ENCODE data around the gene GRIN1.

GRIN1 gene

GRCh38 chr9:137214620-137215019 is 75.7 kb downstream of the GRIN1 start:
- Histone ChIP-seq H3K27ac (ENCODE audit: extremely low read depth, low read depth, low read length) (no peak overlapping the region), H3K4me1 (ENCODE audit: control insufficient read depth, insufficient read depth, low read length) (no peaks in the 10 kb centered on the region), H3K9me3 (ENCODE audit: control insufficient read depth, insufficient read depth, low read depth, low read length) (no peaks in the 10 kb centered on the region), H3K36me3 (ENCODE audit: control insufficient read depth in 2 of 2, insufficient read depth in 1 of 2, low read length in 2 of 2) (peaks cover 3 to 84% of the 10 kb centered on the region in 2 experiments; a peak in 2 of 3 replicates), H3K4me3 (ENCODE audit: low read depth, low read length) (no peak overlapping the region)
- CTCF ChIA-PET = interaction anchor here (0.5 to 1.1 kb wide), 2 partner anchors 22 to 96 kb away, joined by 3 to 8 read pairs; no protein-coding TSS in a partner anchor
- POLR2A ChIA-PET = interaction anchor here (0.5 to 17.2 kb wide), 7 partner anchors 6 to 513 kb away, joined by 3 to 304 read pairs (median 4); partner anchors contain the start of genes CYSRT1, NDOR1, RNF208 and RNF224
- TF ChIP-seq SCRT1 (tag by site-specific recombination; IDR thresholded peaks at IDR 0.05; ENCODE audit: borderline replicate concordance) = no peak
- 0 out of 2 replicates have a peak, but pooled peaks have one; percentile 19 for TF ChIP-seq ZNF600 (tag by site-specific recombination; IDR thresholded peaks at IDR 0.05)
- no peak for TF ChIP-seq GLI2 (tag by site-specific recombination; IDR thresholded peaks at IDR 0.05; ENCODE audit: borderline replicate concordance, low read depth)
- no peak for TF ChIP-seq ZNF121 (tag by site-specific recombination; IDR thresholded peaks at IDR 0.05)
- no peak for TF ChIP-seq HOXA7 (CRISPR knock-in tag; IDR thresholded peaks at IDR 0.05; ENCODE audit: borderline replicate concordance)
- no peak for TF ChIP-seq ZBTB21 (tag by site-specific recombination; IDR thresholded peaks at IDR 0.05)
- no peak for TF ChIP-seq SP7 (tag by site-specific recombination; IDR thresholded peaks at IDR 0.05)
- peak; percentile 83 for TF ChIP-seq EGR2 (tag by site-specific recombination; IDR thresholded peaks at IDR 0.05; ENCODE audit: low read depth)
- no peak for TF ChIP-seq OVOL3 (tag by site-specific recombination; IDR thresholded peaks at IDR 0.05)
- no peak for TF ChIP-seq ZNF548 (tag by site-specific recombination; IDR thresholded peaks at IDR 0.05)
- TF ChIP-seq ZFHX2 (tag by site-specific recombination; conservative IDR thresholded peaks at IDR 0.05) = peak; percentile 72

GRCh38 chr9:137215196-137215986 is 76.4 kb downstream of the GRIN1 start:
- Histone ChIP-seq H3K4me1 (ENCODE audit: control insufficient read depth, insufficient read depth, low read length) (no peaks in the 10 kb centered on the region), H3K27ac (ENCODE audit: extremely low read depth, low read depth, low read length) (no peak overlapping the region), H3K36me3 (ENCODE audit: control insufficient read depth in 2 of 2, insufficient read depth in 1 of 2, low read length in 2 of 2) (peaks cover 0 to 84% of the 10 kb centered on the region in 2 experiments; a peak in 2 of 3 replicates), H3K9me3 (ENCODE audit: control insufficient read depth, insufficient read depth, low read depth, low read length) (no peaks in the 10 kb centered on the region), H3K4me3 (ENCODE audit: low read depth, low read length) (no peak overlapping the region)
- POLR2A ChIA-PET = interaction anchor here (0.6 to 17.2 kb wide), 4 partner anchors 7 to 64 kb away, joined by 4 to 304 read pairs (median 157); partner anchors contain the start of genes CYSRT1, NDOR1, RNF208 and RNF224
- TF ChIP-seq SP3 (tag by site-specific recombination; IDR thresholded peaks at IDR 0.05) = no peak
- TF ChIP-seq SCRT2 (tag by site-specific recombination; IDR thresholded peaks at IDR 0.05) = peak; percentile 2; the same call in 1 of the 2 replicates
- CTCF ChIA-PET = interaction anchor here (1.4 kb wide), 1 partner anchor 9 kb away, joined by 3 read pairs; no protein-coding TSS in a partner anchor

- CTCF ChIA-PET = interaction anchor here (1.0 to 1.4 kb wide), 3 partner anchors 8 to 35 kb away, joined by 3 read pairs; no protein-coding TSS in a partner anchor
- H3K27ac ChIP-seq (ENCODE audit: extremely low read depth, low read depth, low read length) = no peak overlapping the region
- H3K9me3 ChIP-seq (ENCODE audit: control insufficient read depth, insufficient read depth, low read depth, low read length) = no peaks in the 10 kb centered on the region
- POLR2A ChIA-PET = interaction anchor here (0.6 to 17.2 kb wide), 7 partner anchors 6 to 96 kb away, joined by 3 to 304 read pairs (median 8); partner anchors contain the start of genes CYSRT1, NDOR1, RNF208 and RNF224
- H3K4me3 ChIP-seq (ENCODE audit: low read depth, low read length) = no peak overlapping the region
- H3K4me1 ChIP-seq (ENCODE audit: control insufficient read depth, insufficient read depth, low read length) = no peaks in the 10 kb centered on the region
- peaks cover 0 to 81% of the 10 kb centered on the region in 2 experiments; a peak in 1 of 3 replicates for H3K36me3 ChIP-seq (ENCODE audit: control insufficient read depth in 2 of 2, insufficient read depth in 1 of 2, low read length in 2 of 2)
- TF ChIP-seq ZNF2 (tag by site-specific recombination; IDR thresholded peaks at IDR 0.05) (no peak), ZBTB8A (tag by site-specific recombination; IDR thresholded peaks at IDR 0.05) (no peak), EGR2 (tag by site-specific recombination; IDR thresholded peaks at IDR 0.05; ENCODE audit: low read depth) (peak; percentile 51), ZNF248 (tag by site-specific recombination; IDR thresholded peaks at IDR 0.05) (no peak), FEZF1 (tag by site-specific recombination; IDR thresholded peaks at IDR 0.05) (no peak), ZXDB (tag by site-specific recombination; IDR thresholded peaks at IDR 0.05) (no peak), ZFHX2 (tag by site-specific recombination; conservative IDR thresholded peaks at IDR 0.05) (peak; percentile 46), ZNF692 (tag by site-specific recombination; IDR thresholded peaks at IDR 0.05) (no peak), KLF8 (tag by site-specific recombination; IDR thresholded peaks at IDR 0.05) (no peak), ZNF133 (tag by site-specific recombination; IDR thresholded peaks at IDR 0.05) (no peak), ZSCAN23 (tag by site-specific recombination; IDR thresholded peaks at IDR 0.05) (no peak), MEIS1 (CRISPR knock-in tag; IDR thresholded peaks at IDR 0.05; ENCODE audit: borderline replicate concordance) (no peak), ZNF157 (tag by site-specific recombination; IDR thresholded peaks at IDR 0.05) (no peak), ZNF174 (tag by site-specific recombination; IDR thresholded peaks at IDR 0.05) (no peak)
Observed at GRCh38 chr9:137216188-137216965, 77.4 kb downstream of the GRIN1 start.

Data from HEK293 (cell line).